Spinal cord (tissue), 10 donors: ENCODE measurements around the gene CDA. TPM values are rescaled to one million over a fixed set of nuclear protein-coding genes. Genes with fewer than 3 reads are reported as not detected.

Experiments
- DNase-seq, 6 donors: peaks; one replicate each; pipeline versions ENCODE4 v3.0.0 to v3.0.0-alpha.2; 2013 to 2015; ENCODE audit warnings: low spot score in 6 of 6, low read depth in 4 of 6
- H3K27ac ChIP-seq: one replicate; pipeline ENCODE4 v1.5.1; 2013; ENCODE audit warnings: low read depth, low read length, control low read depth
- H3K27me3 ChIP-seq: one replicate; pipeline ENCODE4 v1.6.1; 2013; ENCODE audit warnings: low read length; ENCODE audit not compliant: control insufficient read depth, insufficient read depth
- H3K36me3 ChIP-seq: one replicate; pipeline ENCODE4 v1.6.1; 2013; ENCODE audit warnings: low read length; ENCODE audit not compliant: control insufficient read depth, insufficient read depth
- H3K4me1 ChIP-seq: one replicate; pipeline ENCODE4 v1.6.1; 2013; ENCODE audit warnings: low read length; ENCODE audit not compliant: control insufficient read depth, insufficient read depth
- H3K4me3 ChIP-seq: one replicate; pipeline ENCODE4 v1.5.1; 2013; ENCODE audit warnings: low read depth, low read length, control low read depth
- H3K9me3 ChIP-seq: one replicate; pipeline ENCODE4 v1.6.1; 2013; ENCODE audit warnings: low read length; ENCODE audit not compliant: control insufficient read depth, insufficient read depth
- WGBS: methylation state at CpG from one replicate; pipeline ENCODE4 v1.1.5; 2013; ENCODE audit warnings: missing lambda C conversion rate; ENCODE audit not compliant: insufficient coverage; 5-methylcytosine and 5-hydroxymethylcytosine counted together
- polyA plus RNA-seq, 2 donors: library from polyadenylated mRNA; unstranded; fragments of 120-200 nt; gene quantifications; one replicate each; pipeline ENCODE4 v1.2.1, GENCODE V29; 2013; ENCODE audit not compliant: insufficient read length in 2 of 2
- total RNA-seq, 2 donors: library from RNA; depleted of rRNA in 1 of 2; stranded (reverse); fragments of 120-200 nt in 1 of 2; fragments of >200 nt in 1 of 2; gene quantifications; one replicate each; pipeline versions ENCODE4 v1.2.3 to v1.2.4, GENCODE V29; 2013 to 2014
- donor health status: healthy.

CDA gene
- total and polyA plus RNA-seq, 4 donors, result 0.57 to 1.8 (median 0.80) TPM

DNA sequence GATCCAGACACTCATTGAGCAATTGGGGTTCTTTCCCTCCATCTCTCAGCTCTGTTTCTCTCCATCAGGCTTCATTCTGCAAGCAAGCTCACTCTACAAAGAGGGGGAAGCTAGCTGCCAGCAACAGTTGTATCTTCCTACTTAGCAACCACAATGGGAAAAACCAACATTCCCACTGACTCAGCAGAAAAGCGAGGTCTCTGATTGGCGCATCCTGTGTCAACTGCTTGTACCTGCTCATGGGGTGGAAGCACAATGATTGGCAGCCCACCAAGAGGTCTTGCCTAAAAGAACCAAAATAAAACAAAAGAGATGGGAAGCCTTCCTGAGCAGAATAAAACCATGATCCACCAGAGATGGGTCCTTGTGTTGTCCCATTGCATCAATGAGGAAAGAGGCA lies 4.0 kb upstream of the CDA start:
- WGBS, result 71% methylated on average over 2 of the region's 2 CpGs
- H3K36me3 ChIP-seq, result no peaks in the 10 kb centered on the region
- H3K27ac ChIP-seq, result no peak overlapping the region
- H3K4me1 ChIP-seq, result no peaks in the 10 kb centered on the region
- H3K4me3 ChIP-seq, result no peak overlapping the region
- no peaks in the 10 kb centered on the region for H3K9me3 ChIP-seq
- H3K27me3 ChIP-seq, result peaks cover 15% of the 10 kb centered on the region
- no peak for DNase-seq

DNA sequence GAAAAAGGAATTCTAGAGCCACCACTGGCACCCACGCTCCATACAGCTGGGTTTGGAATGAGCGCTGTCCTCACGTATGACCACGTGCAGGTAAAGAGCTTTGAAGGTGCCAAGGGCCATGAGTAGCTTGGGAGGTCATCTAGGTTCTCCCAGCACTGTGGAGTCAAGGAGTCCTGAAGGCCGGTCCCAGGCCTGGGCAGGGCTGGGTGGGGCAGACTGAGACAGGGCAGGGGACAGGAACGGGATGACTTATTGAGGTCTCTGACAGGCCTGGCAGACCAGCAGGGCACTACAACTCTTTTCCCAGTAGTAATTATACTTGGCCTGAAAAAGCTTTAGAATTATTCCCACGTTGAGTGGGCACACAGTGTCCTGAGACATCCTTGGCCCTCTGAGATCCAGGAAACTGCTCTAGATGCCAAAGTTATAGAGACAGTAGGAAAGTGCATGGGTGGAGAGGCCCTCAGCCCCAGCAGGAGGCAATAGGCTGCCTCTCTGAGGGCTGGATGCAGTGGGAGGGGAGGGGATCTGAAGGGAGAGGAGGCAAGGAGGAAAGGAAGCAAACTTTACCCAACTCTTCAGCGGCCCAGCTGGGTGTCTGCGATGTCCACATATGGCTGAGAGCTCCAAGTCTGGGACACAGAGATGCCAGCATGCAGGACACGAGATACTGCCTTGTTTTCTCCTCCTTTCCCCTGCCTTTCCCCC lies 1.8 kb upstream of the CDA start:
- Histone ChIP-seq H3K36me3 (no peaks in the 10 kb centered on the region), H3K4me3 (no peak overlapping the region), H3K9me3 (no peaks in the 10 kb centered on the region), H3K4me1 (no peaks in the 10 kb centered on the region), H3K27ac (no peak overlapping the region), H3K27me3 (peaks cover 24% of the 10 kb centered on the region)
- no peak for DNase-seq
- WGBS, result 70% methylated on average over 5 of the region's 10 CpGs

GRCh38 chr1:20587661-20588053 lies 1.2 kb upstream of the CDA start:
- Histone ChIP-seq H3K4me3 (no peak overlapping the region), H3K27me3 (peaks cover 24% of the 10 kb centered on the region), H3K9me3 (no peaks in the 10 kb centered on the region), H3K27ac (no peak overlapping the region), H3K36me3 (no peaks in the 10 kb centered on the region), H3K4me1 (no peaks in the 10 kb centered on the region)
- WGBS, result 67% methylated on average over 1 of the region's 2 CpGs
- DNase-seq, result no peak

GRCh38 chr1:20589331-20590278 lies 708 bp downstream of the CDA start:
- 53% methylated on average over 13 of the region's 24 CpGs for WGBS
- Histone ChIP-seq H3K36me3 (no peaks in the 10 kb centered on the region), H3K27me3 (peaks cover 24% of the 10 kb centered on the region), H3K27ac (no peak overlapping the region), H3K9me3 (no peaks in the 10 kb centered on the region), H3K4me1 (no peaks in the 10 kb centered on the region), H3K4me3 (no peak overlapping the region)
- peak in 1 of 6 donors; percentile 16 for DNase-seq

- H3K4me1 ChIP-seq, result no peaks in the 10 kb centered on the region
- H3K9me3 ChIP-seq, result no peaks in the 10 kb centered on the region
- 63% methylated on average over 6 of the region's 7 CpGs for WGBS
- H3K27ac ChIP-seq, result no peak overlapping the region
- DNase-seq, result no peak
- no peak overlapping the region for H3K4me3 ChIP-seq
- no peaks in the 10 kb centered on the region for H3K36me3 ChIP-seq
- H3K27me3 ChIP-seq, result peaks cover 24% of the 10 kb centered on the region
Measured at GRCh38 chr1:20590306-20590777, 1.4 kb downstream of the CDA start.

GRCh38 chr1:20593756-20594155 lies 4.9 kb downstream of the CDA start:
- H3K27me3 ChIP-seq, result peaks cover 18% of the 10 kb centered on the region
- WGBS, result 76% methylated on average over 2 of the region's 5 CpGs
- no peaks in the 10 kb centered on the region for H3K36me3 ChIP-seq
- no peaks in the 10 kb centered on the region for H3K4me1 ChIP-seq
- H3K27ac ChIP-seq, result no peak overlapping the region
- H3K4me3 ChIP-seq, result no peak overlapping the region
- no peak for DNase-seq
- no peaks in the 10 kb centered on the region for H3K9me3 ChIP-seq

GRCh38 chr1:20594746-20595145 lies 5.8 kb downstream of the CDA start:
- WGBS, result 75% methylated on average over 9 of the region's 14 CpGs
- H3K27me3 ChIP-seq, result peaks cover 10% of the 10 kb centered on the region
- no peaks in the 10 kb centered on the region for H3K36me3 ChIP-seq
- no peak overlapping the region for H3K4me3 ChIP-seq
- no peak for DNase-seq
- no peaks in the 10 kb centered on the region for H3K9me3 ChIP-seq
- H3K4me1 ChIP-seq, result no peaks in the 10 kb centered on the region
- no peak overlapping the region for H3K27ac ChIP-seq

DNA sequence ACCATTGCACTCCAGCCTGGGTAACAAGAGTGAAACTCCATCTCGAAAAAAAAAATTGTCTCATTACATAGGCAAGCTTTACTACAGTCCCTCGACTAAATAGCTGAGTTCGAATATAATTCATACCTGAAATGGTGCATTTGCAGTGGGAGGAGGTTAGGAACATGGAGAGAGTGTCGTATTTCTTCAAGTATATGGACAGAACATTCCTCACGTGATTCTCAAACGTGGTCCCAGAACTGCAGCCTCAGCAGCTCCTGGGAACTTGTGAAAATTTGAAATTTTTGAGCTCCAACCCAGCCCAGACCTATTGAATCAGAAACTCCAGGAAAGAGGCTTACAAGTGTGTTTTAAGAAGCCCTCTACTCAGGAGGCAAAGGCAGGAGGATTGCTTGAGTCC lies 7.2 kb downstream of the CDA start:
- no peak overlapping the region for H3K27ac ChIP-seq
- 64% methylated on average over 3 of the region's 6 CpGs for WGBS
- peaks cover 3% of the 10 kb centered on the region for H3K27me3 ChIP-seq
- no peak overlapping the region for H3K4me3 ChIP-seq
- no peaks in the 10 kb centered on the region for H3K36me3 ChIP-seq
- no peak for DNase-seq
- H3K4me1 ChIP-seq, result no peaks in the 10 kb centered on the region
- H3K9me3 ChIP-seq, result no peaks in the 10 kb centered on the region

DNA sequence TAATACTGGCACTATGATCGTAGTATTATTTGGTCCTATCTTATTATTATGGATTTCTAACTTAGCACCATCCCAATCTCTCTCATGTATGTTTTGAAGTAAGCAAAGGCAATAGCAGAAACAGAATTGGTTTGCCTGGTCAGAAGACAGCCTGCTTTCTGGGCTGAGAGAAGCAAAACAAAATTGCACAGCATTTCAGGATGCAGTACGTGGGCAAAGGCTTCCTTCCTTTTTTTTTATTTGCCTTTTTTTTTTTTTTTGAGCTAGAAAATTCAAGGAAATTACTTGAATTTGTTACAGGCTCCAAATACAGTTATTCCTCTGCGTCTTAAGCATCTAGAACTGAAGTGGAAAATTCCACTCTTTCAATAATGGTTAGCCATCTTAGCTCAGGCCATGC lies 8.8 kb downstream of the CDA start:
- no peaks in the 10 kb centered on the region for H3K9me3 ChIP-seq
- no peaks in the 10 kb centered on the region for H3K4me1 ChIP-seq
- no peaks in the 10 kb centered on the region for H3K36me3 ChIP-seq
- no peaks in the 10 kb centered on the region for H3K27me3 ChIP-seq
- no peak overlapping the region for H3K4me3 ChIP-seq
- H3K27ac ChIP-seq, result no peak overlapping the region
- WGBS, result no CpG with 5 or more reads among the region's 3 CpGs
- no peak for DNase-seq
